SK-N-SH treated with all-trans-retinoic acid at 6 μM for 48 hours (cell line): ENCODE results near the gene SFT2D1.

Experiments used
- ATAC-seq: fragments of 200-7000 bp; cut with Tn5 transposase; 3 replicates; pipeline ENCODE4 v1.9.1; 2020; ENCODE audit warnings: mild to moderate bottlenecking, moderate library complexity
- ARNTL ChIP-seq: fragments of 450-650 bp; formaldehyde crosslinking; IDR thresholded peaks from 2 replicates; pipeline ENCODE4 v1.5.0; 2020; ENCODE audit warnings: low read depth, mild to moderate bottlenecking, moderate library complexity, borderline replicate concordance
- BACH2 ChIP-seq: fragments of 250-450 bp; sonication (Bioruptor Pico); IDR thresholded peaks from 2 replicates; pipeline ENCODE4 v1.9.0; 2021; ENCODE audit warnings: mild to moderate bottlenecking, borderline replicate concordance
- CSDC2 ChIP-seq: fragments of 250-450 bp; sonication (Bioruptor Pico); IDR thresholded peaks from 2 replicates; pipeline ENCODE4 v1.5.0; 2020; ENCODE audit warnings: mild to moderate bottlenecking, moderate library complexity
- ESRRG ChIP-seq: fragments of 250-450 bp; sonication (Bioruptor Pico); IDR thresholded peaks from 2 replicates; pipeline ENCODE4 v1.6.1; 2021; ENCODE audit warnings: mild to moderate bottlenecking
- GLIS3 ChIP-seq: fragments of 250-450 bp; sonication (Bioruptor Pico); IDR thresholded peaks from 2 replicates; pipeline ENCODE4 v1.5.0; 2020; ENCODE audit warnings: mild to moderate bottlenecking, moderate library complexity
- ISL1 ChIP-seq: fragments of 250-450 bp; sonication (Bioruptor Pico); IDR thresholded peaks from 2 replicates; pipeline ENCODE4 v2.1.2; 2022; ENCODE audit warnings: mild to moderate bottlenecking, moderate library complexity
- OSR1 ChIP-seq: fragments of 250-450 bp; sonication (Bioruptor Pico); IDR thresholded peaks from 2 replicates; pipeline ENCODE4 v1.8.0; 2022; ENCODE audit warnings: moderate library complexity, mild to moderate bottlenecking, inconsistent platforms
- PATZ1 ChIP-seq: fragments of 250-450 bp; sonication (Bioruptor Pico); IDR thresholded peaks from 2 replicates; pipeline ENCODE4 v1.8.0; 2020; ENCODE audit warnings: mild to moderate bottlenecking, moderate library complexity, borderline replicate concordance
- PPARA ChIP-seq: fragments of 250-450 bp; sonication (Bioruptor Pico); IDR thresholded peaks from 2 replicates; pipeline ENCODE4 v1.5.0; 2020; ENCODE audit warnings: mild to moderate bottlenecking, borderline replicate concordance
- RARB ChIP-seq: fragments of 250-450 bp; sonication (Bioruptor Pico); IDR thresholded peaks from 2 replicates; pipeline ENCODE4 v1.8.0; 2021; ENCODE audit warnings: mild to moderate bottlenecking, moderate library complexity
- SNAI2 ChIP-seq: fragments of 250-450 bp; sonication (Bioruptor Pico); IDR thresholded peaks from 2 replicates; pipeline ENCODE4 v1.5.0; 2020; ENCODE audit warnings: mild to moderate bottlenecking, moderate library complexity
- TCF4 ChIP-seq: fragments of 250-450 bp; sonication (Bioruptor Pico); IDR thresholded peaks from 2 replicates; pipeline ENCODE4 v1.8.0; 2021; ENCODE audit warnings: mild to moderate bottlenecking, moderate library complexity, borderline replicate concordance
- TOX ChIP-seq: fragments of 250-450 bp; sonication (Bioruptor Pico); IDR thresholded peaks from 2 replicates; pipeline ENCODE4 v1.8.0; 2021; ENCODE audit warnings: mild to moderate bottlenecking, moderate library complexity, borderline replicate concordance
- TSHZ2 ChIP-seq: fragments of 250-450 bp; sonication (Bioruptor Pico); IDR thresholded peaks from 2 replicates; pipeline ENCODE4 v1.5.0; 2020; ENCODE audit warnings: mild to moderate bottlenecking, moderate library complexity
- ZC3H10 ChIP-seq: fragments of 250-450 bp; sonication (Bioruptor Pico); IDR thresholded peaks from 2 replicates; pipeline ENCODE4 v1.5.1; 2021; ENCODE audit warnings: mild to moderate bottlenecking, moderate library complexity
- ZFP3 ChIP-seq: fragments of 250-450 bp; sonication (Bioruptor Pico); IDR thresholded peaks from 2 replicates; pipeline ENCODE4 v1.5.0; 2020; ENCODE audit warnings: mild to moderate bottlenecking, moderate library complexity
- ZNF565 ChIP-seq: fragments of 450-650 bp; formaldehyde crosslinking; conservative IDR thresholded peaks from 2 replicates; pipeline ENCODE4 v1.5.0; 2020; ENCODE audit warnings: low read depth, mild to moderate bottlenecking, moderate library complexity
- ZNF70 ChIP-seq: fragments of 450-650 bp; formaldehyde crosslinking; IDR thresholded peaks from 2 replicates; pipeline ENCODE4 v1.5.0; 2020; ENCODE audit warnings: mild to moderate bottlenecking, moderate library complexity
- ZNF8 ChIP-seq: fragments of 450-650 bp; formaldehyde crosslinking; IDR thresholded peaks from 2 replicates; pipeline ENCODE4 v1.5.0; 2020; ENCODE audit warnings: mild to moderate bottlenecking, moderate library complexity
- TF ChIP-seq, protein P1 (sequence below): fragments of 250-450 bp; sonication (Bioruptor Pico); IDR thresholded peaks from 2 replicates; pipeline ENCODE4 v1.8.0; 2021; ENCODE audit warnings: low read depth, mild to moderate bottlenecking, moderate library complexity, borderline replicate concordance
- TF ChIP-seq, protein P2 (sequence below): fragments of 250-450 bp; sonication (Bioruptor Pico); IDR thresholded peaks from 2 replicates; pipeline ENCODE4 v1.5.1; 2020; ENCODE audit warnings: low read depth, mild to moderate bottlenecking, moderate library complexity
- TF ChIP-seq, protein P3 (sequence below): fragments of 250-450 bp; sonication (Bioruptor Pico); IDR thresholded peaks from 2 replicates; pipeline ENCODE4 v1.5.1; 2021; ENCODE audit warnings: mild to moderate bottlenecking, moderate library complexity

SFT2D1 gene

GRCh38 chr6:166353507-166353906 lies 11.2 kb upstream of the SFT2D1 start:
- no peak for ATAC-seq
- TF ChIP-seq ZNF8 (CRISPR knock-in tag): no peak
- TF ChIP-seq ZFP3 (CRISPR knock-in tag): no peak
- no peak for TF ChIP-seq CSDC2 (CRISPR knock-in tag)
- TF ChIP-seq, protein P1, sequence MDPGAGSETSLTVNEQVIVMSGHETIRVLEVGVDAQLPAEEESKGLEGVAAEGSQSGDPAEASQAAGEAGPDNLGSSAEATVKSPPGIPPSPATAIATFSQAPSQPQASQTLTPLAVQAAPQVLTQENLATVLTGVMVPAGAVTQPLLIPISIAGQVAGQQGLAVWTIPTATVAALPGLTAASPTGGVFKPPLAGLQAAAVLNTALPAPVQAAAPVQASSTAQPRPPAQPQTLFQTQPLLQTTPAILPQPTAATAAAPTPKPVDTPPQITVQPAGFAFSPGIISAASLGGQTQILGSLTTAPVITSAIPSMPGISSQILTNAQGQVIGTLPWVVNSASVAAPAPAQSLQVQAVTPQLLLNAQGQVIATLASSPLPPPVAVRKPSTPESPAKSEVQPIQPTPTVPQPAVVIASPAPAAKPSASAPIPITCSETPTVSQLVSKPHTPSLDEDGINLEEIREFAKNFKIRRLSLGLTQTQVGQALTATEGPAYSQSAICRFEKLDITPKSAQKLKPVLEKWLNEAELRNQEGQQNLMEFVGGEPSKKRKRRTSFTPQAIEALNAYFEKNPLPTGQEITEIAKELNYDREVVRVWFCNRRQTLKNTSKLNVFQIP (CRISPR knock-in tag): no peak
- no peak for TF ChIP-seq TCF4 (CRISPR knock-in tag)
- TF ChIP-seq ARNTL (CRISPR knock-in tag): no peak
- TF ChIP-seq, all 23 proteins: peak for 0

DNA sequence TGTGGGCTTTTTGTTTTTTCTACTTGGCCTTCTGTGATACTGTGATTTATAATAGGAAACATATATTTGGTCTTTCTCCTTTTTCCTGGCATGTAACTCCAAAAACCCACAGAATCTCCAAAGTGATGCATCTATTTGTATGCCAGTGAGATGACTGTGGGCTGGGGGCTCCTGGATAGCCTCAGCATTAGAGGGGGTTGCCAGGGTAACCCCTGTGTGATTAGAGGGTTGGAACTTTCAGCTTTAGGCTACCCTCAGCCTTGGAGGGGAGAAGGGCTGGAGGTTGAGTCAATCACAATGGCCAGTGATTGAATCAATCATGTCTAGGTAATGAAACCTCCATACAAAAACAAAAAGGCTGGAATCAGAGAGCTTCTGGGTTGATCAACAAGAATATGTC lies 10.6 kb upstream of the SFT2D1 start:
- TF ChIP-seq OSR1 (CRISPR knock-in tag): no peak
- no peak for TF ChIP-seq PPARA (CRISPR knock-in tag)
- TF ChIP-seq TSHZ2 (CRISPR knock-in tag): no peak
- TF ChIP-seq RARB (CRISPR knock-in tag): no peak
- no peak for TF ChIP-seq ISL1 (CRISPR knock-in tag)
- TF ChIP-seq, protein P1 (CRISPR knock-in tag): no peak
- TF ChIP-seq SNAI2 (CRISPR knock-in tag): no peak
- TF ChIP-seq GLIS3: no peak
- TF ChIP-seq, protein P2, sequence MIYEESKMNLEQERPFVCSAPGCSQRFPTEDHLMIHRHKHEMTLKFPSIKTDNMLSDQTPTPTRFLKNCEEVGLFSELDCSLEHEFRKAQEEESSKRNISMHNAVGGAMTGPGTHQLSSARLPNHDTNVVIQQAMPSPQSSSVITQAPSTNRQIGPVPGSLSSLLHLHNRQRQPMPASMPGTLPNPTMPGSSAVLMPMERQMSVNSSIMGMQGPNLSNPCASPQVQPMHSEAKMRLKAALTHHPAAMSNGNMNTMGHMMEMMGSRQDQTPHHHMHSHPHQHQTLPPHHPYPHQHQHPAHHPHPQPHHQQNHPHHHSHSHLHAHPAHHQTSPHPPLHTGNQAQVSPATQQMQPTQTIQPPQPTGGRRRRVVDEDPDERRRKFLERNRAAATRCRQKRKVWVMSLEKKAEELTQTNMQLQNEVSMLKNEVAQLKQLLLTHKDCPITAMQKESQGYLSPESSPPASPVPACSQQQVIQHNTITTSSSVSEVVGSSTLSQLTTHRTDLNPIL: no peak
- no peak for TF ChIP-seq ZNF565 (CRISPR knock-in tag)
- TF ChIP-seq CSDC2 (CRISPR knock-in tag): no peak
- TF ChIP-seq, protein P3, sequence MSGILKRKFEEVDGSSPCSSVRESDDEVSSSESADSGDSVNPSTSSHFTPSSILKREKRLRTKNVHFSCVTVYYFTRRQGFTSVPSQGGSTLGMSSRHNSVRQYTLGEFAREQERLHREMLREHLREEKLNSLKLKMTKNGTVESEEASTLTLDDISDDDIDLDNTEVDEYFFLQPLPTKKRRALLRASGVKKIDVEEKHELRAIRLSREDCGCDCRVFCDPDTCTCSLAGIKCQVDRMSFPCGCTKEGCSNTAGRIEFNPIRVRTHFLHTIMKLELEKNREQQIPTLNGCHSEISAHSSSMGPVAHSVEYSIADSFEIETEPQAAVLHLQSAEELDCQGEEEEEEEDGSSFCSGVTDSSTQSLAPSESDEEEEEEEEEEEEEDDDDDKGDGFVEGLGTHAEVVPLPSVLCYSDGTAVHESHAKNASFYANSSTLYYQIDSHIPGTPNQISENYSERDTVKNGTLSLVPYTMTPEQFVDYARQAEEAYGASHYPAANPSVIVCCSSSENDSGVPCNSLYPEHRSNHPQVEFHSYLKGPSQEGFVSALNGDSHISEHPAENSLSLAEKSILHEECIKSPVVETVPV (CRISPR knock-in tag): no peak
- no peak for TF ChIP-seq ZNF70 (CRISPR knock-in tag)
- TF ChIP-seq PATZ1 (CRISPR knock-in tag): no peak
- no peak for TF ChIP-seq BACH2
- TF ChIP-seq ZNF8 (CRISPR knock-in tag): no peak
- TF ChIP-seq ZFP3 (CRISPR knock-in tag): no peak
- no peak for TF ChIP-seq ZC3H10
- TF ChIP-seq TOX (CRISPR knock-in tag): no peak
- no peak for TF ChIP-seq ESRRG
- no peak for ATAC-seq
